GM23338 (cell line): Measurements from ENCODE around the gene RBPJL. TPM values are rescaled to one million over a fixed set of nuclear protein-coding genes. Genes with fewer than 3 reads are reported as not detected.
A peak's percentile ranks its signal among the peaks of the same experiment; 100 is the strongest.

Experiments
- ATAC-seq: fragments of 200-7000 bp; cut with Tn5 transposase; 3 replicates; pipeline ENCODE4 v1.9.1; 2020
- DNase-seq: peaks from one replicate; pipeline ENCODE4 v3.0.0-alpha.2; 2015; ENCODE audit warnings: low spot score
- H2AFZ ChIP-seq: fragments of 200-600 bp; sonication (generic); 2 replicates; pipeline ENCODE4 v1.8.0; 2016; ENCODE audit warnings: antibody characterized with exemption, mild to moderate bottlenecking, moderate library complexity
- H3F3A ChIP-seq: fragments of 200-600 bp; sonication (generic); replicated peaks from 2 replicates; pipeline ENCODE4 v1.8.0; 2017; ENCODE audit warnings: antibody characterized with exemption, mixed run types, low read depth
- H3K27ac ChIP-seq: fragments of 200-600 bp; sonication (generic); 2 replicates; pipeline ENCODE4 v1.6.1; 2016; ENCODE audit warnings: low read depth
- H3K27me3 ChIP-seq: fragments of 200-600 bp; sonication (generic); 2 replicates; pipeline ENCODE4 v1.8.0; 2016; ENCODE audit warnings: mild to moderate bottlenecking, mixed run types, moderate library complexity; ENCODE audit not compliant: insufficient read depth
- H3K36me3 ChIP-seq: fragments of 200-600 bp; sonication (generic); 2 replicates; pipeline ENCODE4 v1.8.0; 2016; ENCODE audit warnings: mild to moderate bottlenecking; ENCODE audit not compliant: insufficient read depth
- H3K4me1 ChIP-seq: fragments of 200-600 bp; sonication (generic); 2 replicates; pipeline ENCODE4 v1.8.0; 2016; ENCODE audit warnings: mild to moderate bottlenecking, moderate library complexity; ENCODE audit not compliant: insufficient read depth
- H3K4me2 ChIP-seq: fragments of 200-600 bp; sonication (generic); 2 replicates; pipeline ENCODE4 v1.7.1; 2017; ENCODE audit warnings: mixed run types
- H3K4me3 ChIP-seq: fragments of 200-600 bp; sonication (generic); 2 replicates; pipeline ENCODE4 v1.6.1; 2016; ENCODE audit warnings: mixed run types
- H3K79me2 ChIP-seq: fragments of 200-600 bp; sonication (generic); replicated peaks from 2 replicates; pipeline ENCODE4 v1.8.0; 2017; ENCODE audit warnings: mild to moderate bottlenecking; ENCODE audit not compliant: insufficient read depth
- H3K9me2 ChIP-seq: fragments of 200-600 bp; sonication (generic); 2 replicates; pipeline ENCODE4 v1.8.0; 2017; ENCODE audit not compliant: insufficient read depth
- H4K20me1 ChIP-seq: fragments of 200-600 bp; sonication (generic); replicated peaks from 2 replicates; pipeline ENCODE4 v1.8.0; 2017; ENCODE audit warnings: mild to moderate bottlenecking; ENCODE audit not compliant: insufficient read depth
- H3K27ac Mint-ChIP-seq: 2 replicates; pipeline ENCODE4 v1.8.0; 2020; ENCODE audit warnings: inconsistent platforms, mild to moderate bottlenecking, moderate library complexity, mixed read lengths
- H3K27me3 Mint-ChIP-seq: 3 replicates; pipeline ENCODE4 v1.8.0; 2022; ENCODE audit warnings: low read depth, mild to moderate bottlenecking, moderate library complexity, mixed read lengths, inconsistent platforms; ENCODE audit not compliant: insufficient read depth, poor library complexity
- H3K36me3 Mint-ChIP-seq: 3 replicates; pipeline ENCODE4 v1.8.0; 2021; ENCODE audit warnings: low read depth, mild to moderate bottlenecking, inconsistent platforms, moderate library complexity, mixed read lengths
- H3K4me1 Mint-ChIP-seq: 3 replicates; pipeline ENCODE4 v1.8.0; 2020; ENCODE audit warnings: mild to moderate bottlenecking, inconsistent platforms, mixed read lengths
- H3K4me3 Mint-ChIP-seq: 3 replicates; pipeline ENCODE4 v1.8.0; 2021; ENCODE audit warnings: moderate library complexity, mild to moderate bottlenecking, inconsistent platforms, mixed read lengths
- H3K9me3 Mint-ChIP-seq: 3 replicates; pipeline ENCODE4 v1.8.0; 2020; ENCODE audit warnings: moderate library complexity, mild to moderate bottlenecking, inconsistent platforms, mixed read lengths
- CTCF ChIP-seq, 2 experiments: fragments of 200-600 bp in 1 of 2; sonication (generic) in 1 of 2; conservative IDR thresholded peaks; 2 replicates each; pipeline versions ENCODE4 v1.5.1 to v1.6.1; 2016 to 2017; ENCODE audit warnings: antibody characterized with exemption in 2 of 2, low read depth in 2 of 2, mild to moderate bottlenecking in 2 of 2, moderate library complexity in 1 of 2
- EZH2 ChIP-seq: fragments of 200-600 bp; sonication (generic); IDR thresholded peaks from one replicate; pipeline ENCODE4 v1.8.0; 2017; ENCODE audit warnings: antibody characterized with exemption, mild to moderate bottlenecking, low read depth; ENCODE audit not compliant: unreplicated experiment
- EZH2phosphoT487 ChIP-seq: fragments of 200-600 bp; sonication (generic); IDR thresholded peaks from one replicate; pipeline ENCODE4 v1.8.1; 2018; ENCODE audit warnings: antibody characterized with exemption; ENCODE audit not compliant: unreplicated experiment
- NANOG ChIP-seq: IDR thresholded peaks from 2 replicates; pipeline ENCODE4 v1.6.1; 2016; ENCODE audit warnings: antibody characterized with exemption, borderline replicate concordance
- POLR2AphosphoS5 ChIP-seq: IDR thresholded peaks from 2 replicates; pipeline ENCODE4 v1.6.1; 2016; ENCODE audit warnings: antibody characterized with exemption, low read depth
- REST ChIP-seq: IDR thresholded peaks from one replicate; pipeline ENCODE4 v1.6.1; 2018; ENCODE audit warnings: antibody characterized with exemption; ENCODE audit not compliant: unreplicated experiment
- ZNF114 ChIP-seq: fragments of 250-450 bp; sonication (Bioruptor Pico); IDR thresholded peaks from 2 replicates; pipeline ENCODE4 v1.5.0; 2020; ENCODE audit warnings: mild to moderate bottlenecking, moderate library complexity
- polyA plus RNA-seq: library from polyadenylated mRNA; unstranded; fragments of >200 nt; fragmentation: Nextera tagmentation; extraction: Ambion mirVana; gene quantifications from 2 replicates; pipeline ENCODE4 v1.2.1, GENCODE V29; 2016
- total RNA-seq: library from RNA; depleted of rRNA; stranded (reverse); fragments of >200 nt; shearing (Covaris generic); gene quantifications from 2 replicates; pipeline ENCODE4 v1.2.3, GENCODE V29; 2014

Gene RBPJL
- total and polyA plus RNA-seq, 2 experiments from 2014 or later, result 0.44 to 0.66 TPM

GRCh38 chr20:45309075-45309474 lies 2.4 kb downstream of the RBPJL start (continued):
- no peak for TF ChIP-seq REST
- TF ChIP-seq EZH2, result no peak
- no peak for TF ChIP-seq NANOG
- TF ChIP-seq ZNF114 (CRISPR knock-in tag), result no peak
- no peak for TF ChIP-seq POLR2AphosphoS5
- no peak for TF ChIP-seq CTCF (conservative IDR thresholded peaks at IDR 0.05; ENCODE audit: low read depth in 2 of 2)

- peak; percentile 79 for ATAC-seq
- peak overlapping the region; percentile 47; the same call in 2 of the 3 replicates for H3K4me3 Mint-ChIP-seq
- H3K27me3 Mint-ChIP-seq, result peaks cover 25% of the 10 kb centered on the region
These were observed 5.1 kb downstream of the RBPJL start for GRCh38 chr20:45311589-45312211.

More at GRCh38 chr20:45311589-45312211, 5.1 kb downstream of the RBPJL start:
- no peaks in the 10 kb centered on the region for H3F3A ChIP-seq
- H3K36me3 Mint-ChIP-seq, result peaks cover 2% of the 10 kb centered on the region; the same call in 1 of the 3 replicates
- H3K27ac ChIP-seq, result no peak overlapping the region
- peaks cover 12% of the 10 kb centered on the region; the same call in 1 of the 2 replicates for H3K27me3 ChIP-seq
- H3K9me3 Mint-ChIP-seq, result no peaks in the 10 kb centered on the region; the same call in 2 of the 3 replicates
- DNase-seq, result peak; percentile 95
- peak overlapping the region; percentile 98 for H2AFZ ChIP-seq
- no peaks in the 10 kb centered on the region for H3K9me2 ChIP-seq
- H3K4me2 ChIP-seq, result peak overlapping the region; percentile 76
- peaks cover 11% of the 10 kb centered on the region; the same call in 2 of the 3 replicates for H3K4me1 Mint-ChIP-seq
- peaks cover 10% of the 10 kb centered on the region; the same call in 1 of the 2 replicates for H3K4me1 ChIP-seq
- H3K4me3 ChIP-seq, result peak overlapping the region; percentile 65
- H4K20me1 ChIP-seq, result no peaks in the 10 kb centered on the region; the same call in 1 of the 2 replicates
- TF ChIP-seq CTCF (conservative IDR thresholded peaks at IDR 0.05; ENCODE audit: low read depth in 2 of 2), result peak; percentile 77 to 94
- TF ChIP-seq EZH2phosphoT487, result no peak
- no peaks in the 10 kb centered on the region for H3K36me3 ChIP-seq
- no peak overlapping the region for H3K27ac Mint-ChIP-seq
- no peaks in the 10 kb centered on the region for H3K79me2 ChIP-seq
